Measurements from ENCODE around the gene SHCBP1. TPM values are rescaled to one million over a fixed set of nuclear protein-coding genes. Genes with fewer than 3 reads are reported as not detected.

The SHCBP1 gene
- total and polyA plus RNA-seq, 2 of the 4 experiments (the other 2 are of a cell fraction): 18.3 to 18.6 TPM

- H3K27ac ChIP-seq (ENCODE audit: insufficient read depth, low read length): peak overlapping the region; percentile 40; the same call in 1 of the 2 replicates
- H3K14ac ChIP-seq (replicated peaks; ENCODE audit: low read depth, low read length): peak overlapping the region; percentile 66; the same call in 1 of the 2 replicates
- dilution Hi-C loops (cut with HindIII; ENCODE audit: low sequenced_read_pairs, unreplicated experiment) (no loop called here), in situ Hi-C loops (cut with MboI; ENCODE audit: low sequenced_read_pairs) (no loop called here), intact Hi-C loops (cut with micrococcal nuclease) (no loop called here)
- no peaks in the 10 kb centered on the region for H4K20me1 ChIP-seq (ENCODE audit: insufficient read depth, low read length)
- ChIA-PET POLR2A (ENCODE audit: unreplicated experiment) (no interaction called here), CTCF (interaction anchor here (0.7 kb wide), 1 partner anchor 30 kb away, joined by 3 read pairs; no protein-coding TSS in a partner anchor)
- no peak overlapping the region for H3K23ac ChIP-seq (ENCODE audit: low read depth, low read length)
- peaks cover 2% of the 10 kb centered on the region; the same call in 1 of the 2 replicates for H3K4me1 ChIP-seq (ENCODE audit: control insufficient read depth, insufficient read depth, low read length)
- H2AK5ac ChIP-seq (ENCODE audit: low read depth, low read length): no peak overlapping the region; the same call in 1 of the 2 replicates
- H3K9me3 ChIP-seq (ENCODE audit: control insufficient read depth, insufficient read depth, low read length): no peaks in the 10 kb centered on the region
- H4K91ac ChIP-seq (ENCODE audit: insufficient read depth, low read depth, low read length): no peak overlapping the region
- TF ChIP-seq CHD1 (IDR thresholded peaks at IDR 0.05; ENCODE audit: low read depth, low read length) (no peak), CTCF (conservative IDR thresholded peaks at IDR 0.05; ENCODE audit: low read depth, low read length) (no peak), MXI1 (IDR thresholded peaks at IDR 0.05; ENCODE audit: borderline replicate concordance, low read depth, low read length) (no peak), MAFK (IDR thresholded peaks at IDR 0.05; ENCODE audit: low read depth, low read length) (no peak), POLR2A (IDR thresholded peaks at IDR 0.05; ENCODE audit: low read depth, low read length) (no peak), USF2 (IDR thresholded peaks at IDR 0.05; ENCODE audit: low read depth, low read length) (peak; percentile 46; the same call in 1 of the 2 replicates), RFX5 (IDR thresholded peaks at IDR 0.05; ENCODE audit: low read depth, low read length) (no peak)
- no peaks in the 10 kb centered on the region for H3K79me1 ChIP-seq (ENCODE audit: low read depth in 1 of 2, low read length in 2 of 2)
- H2AK9ac ChIP-seq (replicated peaks; ENCODE audit: low read depth, low read length, poor library complexity): peak overlapping the region; percentile 3
- no peak overlapping the region for H4K5ac ChIP-seq (ENCODE audit: low read depth, low read length)
- H3K9ac ChIP-seq (ENCODE audit: low read depth, low read length): no peak overlapping the region
- no peaks in the 10 kb centered on the region for H3K36me3 ChIP-seq (ENCODE audit: control insufficient read depth, insufficient read depth, low read length)
- no TSS peak for BruUV-seq (replicated peaks)
- H2BK15ac ChIP-seq (ENCODE audit: low read depth, low read length): no peak overlapping the region
- H4K8ac ChIP-seq (ENCODE audit: low read depth in 2 of 2, low read length in 2 of 2): peak overlapping the region in 1 of 2 experiments; percentile 72; a peak in 1 of 4 replicates
- peak overlapping the region; percentile 17; the same call in 1 of the 2 replicates for H3K4me3 ChIP-seq (ENCODE audit: insufficient read depth, low read depth, low read length)
- DNase-seq: peak; percentile 51
- no peak overlapping the region for H2BK120ac ChIP-seq (ENCODE audit: low read depth, low read length)
- H3K56ac ChIP-seq (ENCODE audit: extremely low read depth, insufficient read depth, low read length): no peak overlapping the region
- no peak overlapping the region for H3K18ac ChIP-seq (ENCODE audit: low read depth, low read length)
- WGBS, 2 experiments (ENCODE audit: extremely low coverage in 2 of 2, insufficient read length in 1 of 2): 95% methylated on average over 7 of the region's 27 CpGs; no CpG with 5 or more reads in 1 of the 2 experiments
- peak overlapping the region; percentile 56; the same call in 1 of the 2 replicates for H3K4ac ChIP-seq (ENCODE audit: low read depth, low read length)
- H3K27me3 ChIP-seq (ENCODE audit: control insufficient read depth, insufficient read depth, low read length): no peaks in the 10 kb centered on the region
- ATAC-seq (ENCODE audit: low read depth): peak; percentile 64
- peaks cover 9% of the 10 kb centered on the region; the same call in 1 of the 2 replicates for H3K9me1 ChIP-seq (ENCODE audit: insufficient read depth, low read length)
- H2AFZ ChIP-seq (replicated peaks; ENCODE audit: low read length, poor library complexity): peak overlapping the region; percentile 81
- peak overlapping the region; percentile 46; the same call in 1 of the 2 replicates for H3K4me2 ChIP-seq (ENCODE audit: low read depth, low read length)
- H2BK20ac ChIP-seq (ENCODE audit: low read depth, low read length): no peak overlapping the region
- H2BK5ac ChIP-seq (ENCODE audit: low read depth, low read length, poor library complexity, severe bottlenecking): no peak overlapping the region
These were observed 28.5 kb upstream of the SHCBP1 start for GRCh38 chr16:46649588-46650253.

Measured in IMR-90 (cell line).